Activated CD4-positive, alpha-beta T cell treated with anti-CD3 and anti-CD28 coated beads, Interleukin-2, amount 50 U/mL, for 48 hours (primary cell): ENCODE results near the gene RPS6KC1.
"Not testable (repeated sequence)": the region's sequence is repeated elsewhere in the genome, so short reads cannot be mapped to it uniquely, and the experiment has no call there.

ENCODE experiments used
- DNase-seq, 2 experiments: peaks; one replicate each; pipeline ENCODE4 v3.0.0-alpha.2; 2020

The RPS6KC1 gene

GRCh38 chr1:213160442-213160841 is 109.4 kb downstream of the RPS6KC1 start:
- DNase-seq: not testable (repeated sequence)

- DNase-seq: no peak
These were observed 111.3 kb downstream of the RPS6KC1 start for GRCh38 chr1:213162338-213162737.

- no peak for DNase-seq
These were observed 111.8 kb downstream of the RPS6KC1 start for GRCh38 chr1:213162862-213163261.

GRCh38 chr1:213163278-213163711 is 112.3 kb downstream of the RPS6KC1 start:
- no peak for DNase-seq

- no peak for DNase-seq
These were observed 113.5 kb downstream of the RPS6KC1 start for GRCh38 chr1:213164561-213164960.

- no peak for DNase-seq
These were observed 115.8 kb downstream of the RPS6KC1 start for GRCh38 chr1:213166852-213167251.

- DNase-seq: no peak
These were observed 120.7 kb downstream of the RPS6KC1 start for GRCh38 chr1:213171711-213172110.

GRCh38 chr1:213176341-213176740 is 125.3 kb downstream of the RPS6KC1 start:
- DNase-seq: no peak

GRCh38 chr1:213179784-213180183 is 128.7 kb downstream of the RPS6KC1 start:
- no peak for DNase-seq

GRCh38 chr1:213180833-213181232 is 129.8 kb downstream of the RPS6KC1 start:
- no peak for DNase-seq

- no peak for DNase-seq
These were observed 132.1 kb downstream of the RPS6KC1 start for GRCh38 chr1:213183036-213183672.

- no peak for DNase-seq
These were observed 135.1 kb downstream of the RPS6KC1 start for GRCh38 chr1:213186168-213186567.

GRCh38 chr1:213192026-213192425 is 141.0 kb downstream of the RPS6KC1 start:
- no peak for DNase-seq

GRCh38 chr1:213194383-213194782 is 143.3 kb downstream of the RPS6KC1 start:
- DNase-seq: no peak

- DNase-seq: no peak
These were observed 143.8 kb downstream of the RPS6KC1 start for GRCh38 chr1:213194855-213195254.

- not testable (repeated sequence) for DNase-seq
These were observed 145.4 kb downstream of the RPS6KC1 start for GRCh38 chr1:213196328-213197054.

- no peak for DNase-seq
These were observed 149.6 kb downstream of the RPS6KC1 start for GRCh38 chr1:213200630-213201029.

- DNase-seq: no peak
These were observed 150.5 kb downstream of the RPS6KC1 start for GRCh38 chr1:213201380-213202155.

GRCh38 chr1:213211201-213211600 is 160.2 kb downstream of the RPS6KC1 start:
- no peak for DNase-seq

GRCh38 chr1:213219076-213219475 is 168.0 kb downstream of the RPS6KC1 start:
- DNase-seq: not testable (repeated sequence)

- DNase-seq: no peak
These were observed 170.2 kb downstream of the RPS6KC1 start for GRCh38 chr1:213221209-213221608.

- DNase-seq: no peak
These were observed 176.4 kb downstream of the RPS6KC1 start for GRCh38 chr1:213227458-213227857.

GRCh38 chr1:213231795-213232231 is 180.8 kb downstream of the RPS6KC1 start:
- DNase-seq: no peak

- DNase-seq: no peak
These were observed 191.8 kb downstream of the RPS6KC1 start for GRCh38 chr1:213242883-213243282.
